ENCODE measurements around the gene OR51V1.
"Not testable (repeated sequence)": the region's sequence is repeated elsewhere in the genome, so short reads cannot be mapped to it uniquely, and the experiment has no call there.

DNA sequence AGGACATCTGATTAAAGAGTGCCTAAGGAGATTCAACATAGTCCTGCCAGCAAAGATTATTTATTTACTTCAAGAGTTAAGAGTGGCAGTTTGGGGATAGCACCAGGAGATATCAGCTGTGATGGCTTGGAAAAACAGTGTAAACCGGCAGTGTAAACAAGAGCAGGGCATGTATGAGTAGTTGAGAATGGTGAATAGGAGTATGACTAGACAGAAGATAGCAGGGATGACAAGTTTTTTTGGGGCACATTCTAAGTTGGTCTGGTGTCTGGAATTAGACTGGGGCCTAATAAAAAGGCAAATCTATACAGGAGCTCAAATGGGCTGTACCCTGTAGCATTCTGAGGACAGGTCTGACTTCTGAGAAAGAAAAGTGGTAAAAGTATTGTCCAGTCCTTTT, 39.4 kb downstream of the OR51V1 start:
- not testable (repeated sequence) for TF ChIP-seq POLR2A (IDR thresholded peaks at IDR 0.05; ENCODE audit: low read length); NPAS2 (CRISPR knock-in tag; IDR thresholded peaks at IDR 0.05; ENCODE audit: borderline replicate concordance); ESRRA (IDR thresholded peaks at IDR 0.05; ENCODE audit: borderline replicate concordance, low read length); SMC3 (IDR thresholded peaks at IDR 0.05); CEBPB (IDR thresholded peaks at IDR 0.05); CTCF (IDR thresholded peaks at IDR 0.05); REST (IDR thresholded peaks at IDR 0.05); PBX3 (IDR thresholded peaks at IDR 0.05); RAD21 (conservative IDR thresholded peaks at IDR 0.05 in 1 of 2, IDR thresholded peaks at IDR 0.05 in 1 of 2); JUN (IDR thresholded peaks at IDR 0.05); RFX5 (IDR thresholded peaks at IDR 0.05); CHD2 (IDR thresholded peaks at IDR 0.05; ENCODE audit: low read length, partially characterized antibody); MYC (IDR thresholded peaks at IDR 0.05; ENCODE audit: borderline replicate concordance, low read length); ELK1 (IDR thresholded peaks at IDR 0.05; ENCODE audit: low read depth, low read length)
